ENCODE results near the gene SLC30A5.
"Not testable (repeated sequence)": the region's sequence is repeated elsewhere in the genome, so short reads cannot be mapped to it uniquely, and the experiment has no call there.

SLC30A5 gene

GRCh38 chr5:69093771-69094482 is at the start of gene SLC30A5:
SLC30A5 (plus strand) TSS chr5:69094014; CDS start chr5:69094256, 242 bp downstream.
- Histone ChIP-seq H3K27ac (ENCODE audit: low read depth, low read length) (peak within 1 kb of the TSS; percentile 92), H3K27me3 (ENCODE audit: control insufficient read depth in 1 of 2, insufficient read depth in 2 of 2, low read length in 2 of 2) (no peaks in the 10 kb centered on the region), H3K36me3 (ENCODE audit: insufficient read depth, low read length) (no peaks in the 10 kb centered on the region), H3K4me1 (ENCODE audit: insufficient read depth, low read length) (peaks cover 10% of the 10 kb centered on the region), H3K4me3 (ENCODE audit: low read depth in 1 of 2, low read length in 2 of 2) (peak within 1 kb of the TSS; percentile 54 to 79), H3K9ac (ENCODE audit: low read length) (peak within 1 kb of the TSS; percentile 77), H3K9me3 (ENCODE audit: low read length) (no peaks in the 10 kb centered on the region)

GRCh38 chr5:69045213-69045612 is 48.6 kb upstream of the SLC30A5 start:
- not testable (repeated sequence) for H3K27ac ChIP-seq (ENCODE audit: low read depth, low read length); H3K36me3 ChIP-seq (ENCODE audit: insufficient read depth, low read length); H3K27me3 ChIP-seq (ENCODE audit: control insufficient read depth in 1 of 2, insufficient read depth in 2 of 2, low read length in 2 of 2); H3K9me3 ChIP-seq (ENCODE audit: low read length); H3K9ac ChIP-seq (ENCODE audit: low read length); H3K4me3 ChIP-seq (ENCODE audit: low read depth in 1 of 2, low read length in 2 of 2); H3K4me1 ChIP-seq (ENCODE audit: insufficient read depth, low read length)

DNA sequence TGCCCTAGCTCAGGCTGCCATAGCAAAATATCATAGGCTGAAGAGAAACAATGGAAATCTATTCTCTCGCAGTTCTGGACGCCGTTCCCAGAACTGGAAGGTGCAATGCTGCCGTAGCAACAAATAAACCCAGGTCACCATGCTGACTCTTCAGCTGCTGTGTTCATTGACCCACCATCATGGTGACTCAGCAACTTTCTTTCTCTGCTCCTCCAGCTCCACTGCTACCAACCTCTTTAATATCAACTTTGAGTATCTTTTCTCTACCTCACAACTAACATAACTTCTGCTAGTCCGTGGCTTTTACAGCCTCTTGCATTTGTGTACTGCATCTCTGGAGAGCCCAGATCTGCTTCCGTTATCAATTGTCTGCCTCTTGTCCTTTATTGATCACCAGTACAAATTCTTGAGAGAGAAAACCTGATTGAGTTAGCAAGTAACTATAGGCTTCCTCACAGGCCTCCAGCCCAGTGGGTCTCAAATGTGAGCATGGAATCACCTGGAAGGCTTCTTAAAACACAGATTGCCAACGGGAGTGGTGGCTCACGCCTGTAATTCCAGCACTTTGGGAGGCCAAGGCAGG is 47.3 kb upstream of the SLC30A5 start:
- H3K9me3 ChIP-seq (ENCODE audit: low read length): no peaks in the 10 kb centered on the region
- H3K4me3 ChIP-seq (ENCODE audit: low read depth in 1 of 2, low read length in 2 of 2): no peak overlapping the region
- peaks cover 3% of the 10 kb centered on the region for H3K4me1 ChIP-seq (ENCODE audit: insufficient read depth, low read length)
- H3K27me3 ChIP-seq (ENCODE audit: control insufficient read depth in 1 of 2, insufficient read depth in 2 of 2, low read length in 2 of 2): no peaks in the 10 kb centered on the region
- H3K9ac ChIP-seq (ENCODE audit: low read length): no peak overlapping the region
- H3K27ac ChIP-seq (ENCODE audit: low read depth, low read length): no peak overlapping the region
- no peaks in the 10 kb centered on the region for H3K36me3 ChIP-seq (ENCODE audit: insufficient read depth, low read length)

DNA sequence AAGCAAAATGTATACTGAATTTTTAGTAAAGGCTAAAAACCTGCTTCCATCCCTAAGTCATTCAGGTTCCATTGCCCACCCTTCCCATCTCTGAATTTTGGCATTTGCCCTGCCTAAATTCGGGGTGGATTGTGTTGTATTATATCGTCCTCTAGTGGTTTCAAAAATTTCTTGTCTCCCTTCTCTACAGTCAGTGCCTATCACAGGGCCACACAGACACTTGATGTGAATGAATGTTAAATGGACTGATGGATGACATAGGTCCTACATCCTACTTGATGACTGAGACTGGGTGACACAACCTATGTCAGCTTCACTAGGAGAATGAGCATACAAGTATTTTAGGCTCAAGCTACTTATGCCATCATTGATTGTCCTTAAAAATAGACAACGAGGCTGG is 45.6 kb upstream of the SLC30A5 start:
- Histone ChIP-seq H3K9me3 (ENCODE audit: low read length) (no peaks in the 10 kb centered on the region), H3K9ac (ENCODE audit: low read length) (no peak overlapping the region), H3K27me3 (ENCODE audit: control insufficient read depth in 1 of 2, insufficient read depth in 2 of 2, low read length in 2 of 2) (no peaks in the 10 kb centered on the region), H3K4me3 (ENCODE audit: low read depth in 1 of 2, low read length in 2 of 2) (no peak overlapping the region), H3K4me1 (ENCODE audit: insufficient read depth, low read length) (no peaks in the 10 kb centered on the region), H3K36me3 (ENCODE audit: insufficient read depth, low read length) (no peaks in the 10 kb centered on the region), H3K27ac (ENCODE audit: low read depth, low read length) (no peak overlapping the region)

DNA sequence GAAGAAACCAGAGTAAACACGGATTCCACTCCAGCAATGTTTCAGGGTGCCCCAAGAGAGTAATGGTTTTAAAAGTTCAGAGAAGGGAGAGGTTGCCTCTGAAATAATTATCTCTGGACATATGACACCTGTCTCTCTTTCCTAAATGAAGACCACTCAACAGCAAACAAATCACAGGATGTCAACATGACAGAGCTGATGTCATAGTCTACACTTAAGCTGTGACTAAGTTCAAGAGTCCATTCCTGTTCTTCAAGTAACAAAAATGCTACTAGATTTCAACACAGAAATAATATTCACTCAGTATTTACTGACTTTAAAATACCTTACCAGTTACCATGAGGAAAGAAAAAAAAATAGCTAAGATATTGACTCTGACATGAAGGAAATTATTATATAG is 44.7 kb upstream of the SLC30A5 start:
- Histone ChIP-seq H3K4me1 (ENCODE audit: insufficient read depth, low read length) (no peaks in the 10 kb centered on the region), H3K4me3 (ENCODE audit: low read depth in 1 of 2, low read length in 2 of 2) (no peak overlapping the region), H3K9ac (ENCODE audit: low read length) (no peak overlapping the region), H3K36me3 (ENCODE audit: insufficient read depth, low read length) (no peaks in the 10 kb centered on the region), H3K9me3 (ENCODE audit: low read length) (no peaks in the 10 kb centered on the region), H3K27ac (ENCODE audit: low read depth, low read length) (no peak overlapping the region), H3K27me3 (ENCODE audit: control insufficient read depth in 1 of 2, insufficient read depth in 2 of 2, low read length in 2 of 2) (no peaks in the 10 kb centered on the region)

DNA sequence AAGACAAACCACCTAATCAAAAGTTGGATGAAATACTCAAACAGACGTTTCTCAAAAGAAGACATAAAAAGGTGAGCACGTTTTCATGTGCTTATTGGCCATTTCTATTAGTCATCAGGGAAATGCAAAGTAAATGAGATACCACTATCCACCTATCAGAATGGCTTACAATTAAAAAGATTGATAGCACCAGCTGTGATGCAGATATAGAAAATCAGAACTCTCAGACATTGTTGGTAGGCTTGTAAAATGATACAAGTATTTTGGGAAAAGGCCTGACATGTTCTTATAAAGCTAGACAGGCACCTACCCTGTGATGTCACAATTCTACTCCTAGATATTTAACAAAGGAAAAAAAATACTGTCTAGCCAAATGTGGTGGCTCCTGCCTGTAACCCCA is 44.0 kb upstream of the SLC30A5 start:
- H3K9me3 ChIP-seq (ENCODE audit: low read length): no peaks in the 10 kb centered on the region
- no peaks in the 10 kb centered on the region for H3K27me3 ChIP-seq (ENCODE audit: control insufficient read depth in 1 of 2, insufficient read depth in 2 of 2, low read length in 2 of 2)
- H3K4me3 ChIP-seq (ENCODE audit: low read depth in 1 of 2, low read length in 2 of 2): no peak overlapping the region
- H3K36me3 ChIP-seq (ENCODE audit: insufficient read depth, low read length): no peaks in the 10 kb centered on the region
- H3K4me1 ChIP-seq (ENCODE audit: insufficient read depth, low read length): no peaks in the 10 kb centered on the region
- no peak overlapping the region for H3K9ac ChIP-seq (ENCODE audit: low read length)
- H3K27ac ChIP-seq (ENCODE audit: low read depth, low read length): no peak overlapping the region

DNA sequence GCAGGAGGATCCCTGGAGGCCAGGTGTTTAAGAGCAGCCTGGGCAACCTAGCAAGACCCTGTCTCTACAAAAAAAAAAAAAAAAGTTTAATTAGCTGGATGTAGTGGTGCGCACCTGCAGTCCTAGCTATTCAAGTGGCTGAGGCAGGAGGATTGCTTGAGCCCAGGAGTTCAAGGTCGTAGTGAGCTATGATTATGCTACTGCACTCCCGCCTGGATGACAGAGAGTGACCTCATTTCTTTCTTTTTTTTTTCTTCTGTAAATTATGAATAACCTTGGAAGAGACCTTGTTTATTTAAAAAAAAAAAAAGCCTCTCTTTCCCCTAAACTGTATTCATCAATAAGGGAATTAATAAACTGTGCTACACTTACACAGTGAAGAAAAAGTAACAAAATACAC is 43.6 kb upstream of the SLC30A5 start:
- Histone ChIP-seq H3K36me3 (ENCODE audit: insufficient read depth, low read length) (no peaks in the 10 kb centered on the region), H3K27ac (ENCODE audit: low read depth, low read length) (no peak overlapping the region), H3K9ac (ENCODE audit: low read length) (no peak overlapping the region), H3K27me3 (ENCODE audit: control insufficient read depth in 1 of 2, insufficient read depth in 2 of 2, low read length in 2 of 2) (no peaks in the 10 kb centered on the region), H3K4me1 (ENCODE audit: insufficient read depth, low read length) (no peaks in the 10 kb centered on the region), H3K9me3 (ENCODE audit: low read length) (no peaks in the 10 kb centered on the region), H3K4me3 (ENCODE audit: low read depth in 1 of 2, low read length in 2 of 2) (no peak overlapping the region)

DNA sequence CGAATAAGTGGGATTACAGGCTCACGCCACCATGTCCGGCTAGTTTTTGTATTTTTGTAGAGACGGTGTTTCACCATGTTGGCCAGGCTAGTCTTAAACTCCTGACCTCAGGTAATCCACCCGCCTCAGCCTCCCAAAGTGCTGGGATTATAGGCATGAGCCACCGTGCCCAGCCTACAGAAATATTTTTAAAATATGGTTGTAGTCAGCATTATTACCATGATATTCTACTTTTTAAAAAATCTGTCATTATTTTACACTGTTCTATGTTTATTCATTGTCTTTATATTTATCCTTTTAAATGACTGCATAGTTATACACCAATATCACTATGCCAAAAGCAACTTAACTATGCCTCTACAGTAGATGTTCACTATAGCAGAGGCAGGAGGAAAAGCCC is 41.6 kb upstream of the SLC30A5 start:
- H3K9ac ChIP-seq (ENCODE audit: low read length): no peak overlapping the region
- H3K9me3 ChIP-seq (ENCODE audit: low read length): no peaks in the 10 kb centered on the region
- H3K27ac ChIP-seq (ENCODE audit: low read depth, low read length): no peak overlapping the region
- no peaks in the 10 kb centered on the region for H3K27me3 ChIP-seq (ENCODE audit: control insufficient read depth in 1 of 2, insufficient read depth in 2 of 2, low read length in 2 of 2)
- no peaks in the 10 kb centered on the region for H3K36me3 ChIP-seq (ENCODE audit: insufficient read depth, low read length)
- no peak overlapping the region for H3K4me3 ChIP-seq (ENCODE audit: low read depth in 1 of 2, low read length in 2 of 2)
- H3K4me1 ChIP-seq (ENCODE audit: insufficient read depth, low read length): no peaks in the 10 kb centered on the region

- no peak overlapping the region for H3K9ac ChIP-seq (ENCODE audit: low read length)
- H3K9me3 ChIP-seq (ENCODE audit: low read length): no peaks in the 10 kb centered on the region
- H3K27ac ChIP-seq (ENCODE audit: low read depth, low read length): no peak overlapping the region
- no peaks in the 10 kb centered on the region for H3K36me3 ChIP-seq (ENCODE audit: insufficient read depth, low read length)
- no peaks in the 10 kb centered on the region for H3K27me3 ChIP-seq (ENCODE audit: control insufficient read depth in 1 of 2, insufficient read depth in 2 of 2, low read length in 2 of 2)
- H3K4me1 ChIP-seq (ENCODE audit: insufficient read depth, low read length): no peaks in the 10 kb centered on the region
- H3K4me3 ChIP-seq (ENCODE audit: low read depth in 1 of 2, low read length in 2 of 2): no peak overlapping the region
Measured at GRCh38 chr5:69074664-69075521, 18.9 kb upstream of the SLC30A5 start.

- Histone ChIP-seq H3K9ac (ENCODE audit: low read length) (no peak overlapping the region), H3K36me3 (ENCODE audit: insufficient read depth, low read length) (no peaks in the 10 kb centered on the region), H3K9me3 (ENCODE audit: low read length) (no peaks in the 10 kb centered on the region), H3K27me3 (ENCODE audit: control insufficient read depth in 1 of 2, insufficient read depth in 2 of 2, low read length in 2 of 2) (no peaks in the 10 kb centered on the region), H3K4me3 (ENCODE audit: low read depth in 1 of 2, low read length in 2 of 2) (no peak overlapping the region), H3K27ac (ENCODE audit: low read depth, low read length) (no peak overlapping the region), H3K4me1 (ENCODE audit: insufficient read depth, low read length) (no peaks in the 10 kb centered on the region)
Measured at GRCh38 chr5:69075522-69076179, 18.2 kb upstream of the SLC30A5 start.

DNA sequence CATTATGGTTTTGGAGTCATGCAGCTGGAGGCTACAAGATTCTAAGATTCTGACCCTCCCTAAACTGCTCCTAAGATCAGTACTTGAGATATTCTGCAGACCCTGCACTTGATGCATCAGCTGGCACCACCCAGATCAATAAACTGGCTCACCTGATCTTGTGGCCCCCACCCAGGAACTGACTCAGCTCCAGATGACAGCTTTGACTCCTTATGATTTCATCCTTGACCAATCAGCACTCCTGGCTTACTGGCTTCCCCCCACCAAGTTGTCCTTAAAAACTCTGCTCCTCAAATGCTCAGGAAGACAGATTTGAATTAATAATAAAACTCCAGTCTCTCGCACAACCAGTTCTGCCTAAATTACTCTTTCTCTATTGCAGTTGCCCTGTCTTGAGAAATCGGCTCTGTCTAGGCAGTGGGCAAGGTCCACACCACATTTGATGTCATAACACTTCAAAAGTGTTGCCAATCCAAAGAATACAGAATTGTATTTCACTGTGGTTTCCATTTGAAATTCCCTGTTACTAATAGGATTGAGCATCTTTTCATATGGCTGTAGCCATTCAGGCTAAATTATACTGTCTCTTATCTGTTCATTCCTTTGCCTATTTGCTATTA is 14.8 kb upstream of the SLC30A5 start:
- no peak overlapping the region for H3K27ac ChIP-seq (ENCODE audit: low read depth, low read length)
- no peaks in the 10 kb centered on the region for H3K4me1 ChIP-seq (ENCODE audit: insufficient read depth, low read length)
- no peaks in the 10 kb centered on the region for H3K9me3 ChIP-seq (ENCODE audit: low read length)
- H3K9ac ChIP-seq (ENCODE audit: low read length): no peak overlapping the region
- no peaks in the 10 kb centered on the region for H3K27me3 ChIP-seq (ENCODE audit: control insufficient read depth in 1 of 2, insufficient read depth in 2 of 2, low read length in 2 of 2)
- H3K36me3 ChIP-seq (ENCODE audit: insufficient read depth, low read length): no peaks in the 10 kb centered on the region
- H3K4me3 ChIP-seq (ENCODE audit: low read depth in 1 of 2, low read length in 2 of 2): no peak overlapping the region
